Measurements from ENCODE around the gene GRIN3B. TPM values are rescaled to one million over a fixed set of nuclear protein-coding genes. Genes with fewer than 3 reads are reported as not detected.

GRIN3B gene
- total RNA-seq, 4 donors from 2014 or later = not detected

DNA sequence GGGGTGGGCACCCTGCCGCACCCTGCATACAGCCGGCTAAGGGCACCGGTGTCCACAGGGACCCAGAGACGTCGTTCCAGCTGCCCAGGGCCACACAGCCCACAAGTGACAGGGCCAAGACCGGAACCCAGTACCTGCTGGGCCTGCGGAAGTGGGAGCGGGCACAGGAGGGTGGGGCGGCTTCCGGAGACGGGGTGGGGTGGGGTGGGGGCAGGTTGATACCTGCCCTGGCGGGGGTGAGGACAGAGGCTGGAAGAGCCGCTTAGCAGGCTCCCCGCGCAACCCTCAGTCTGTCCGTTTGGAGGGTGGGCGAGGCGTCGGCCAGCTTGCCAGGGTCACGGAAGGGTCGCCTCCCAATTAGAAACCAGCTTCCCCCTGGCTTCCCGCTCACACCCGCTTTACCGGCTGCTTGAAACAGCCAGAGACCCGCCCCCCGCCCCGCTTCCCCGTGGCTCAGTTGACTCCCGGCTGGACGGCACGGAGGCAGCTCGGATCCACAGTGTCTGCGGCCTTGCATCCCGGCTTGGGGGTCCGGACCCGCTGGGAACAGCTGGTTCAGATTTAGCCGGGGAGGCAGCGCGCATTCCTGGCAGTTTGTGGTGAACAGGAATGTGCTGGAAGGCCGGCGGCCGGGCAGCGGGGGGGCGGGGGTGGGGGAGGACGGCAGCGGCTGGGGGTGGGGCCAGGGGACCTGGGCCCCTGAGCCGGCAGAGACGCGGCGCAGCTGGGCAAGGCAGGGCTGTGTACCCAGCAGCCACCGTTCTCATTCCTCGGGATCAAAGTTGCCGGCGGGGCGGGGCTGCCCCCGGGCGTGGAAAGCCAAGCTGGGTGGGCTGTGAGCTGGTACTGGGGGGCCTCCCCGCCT lies 28.1 kb downstream of the GRIN3B start:
- peak; percentile 61 for ATAC-seq
- H3K27ac ChIP-seq = peak overlapping the region; percentile 96 to 99 (median 98)
- 4% methylated on average over 9 of the region's 58 CpGs; no CpG with 5 or more reads in 1 of the 2 donors for WGBS, 2 donors (ENCODE audit: low coverage in 1 of 2)
- H3K4me1 ChIP-seq = peaks cover 0 to 61% (median 12%) of the 10 kb centered on the region in 3 donors
- peak overlapping the region; percentile 82 to 95 for H3K4me3 ChIP-seq
- H3K9me3 ChIP-seq = no peaks in the 10 kb centered on the region
- H3K27me3 ChIP-seq = peaks cover 4% of the 10 kb centered on the region
- peaks cover 0 to 26% of the 10 kb centered on the region in 2 donors for H3K36me3 ChIP-seq
- TF ChIP-seq POLR2AphosphoS5 (IDR thresholded peaks at IDR 0.05) = peak; percentile 61
- TF ChIP-seq, protein P1, sequence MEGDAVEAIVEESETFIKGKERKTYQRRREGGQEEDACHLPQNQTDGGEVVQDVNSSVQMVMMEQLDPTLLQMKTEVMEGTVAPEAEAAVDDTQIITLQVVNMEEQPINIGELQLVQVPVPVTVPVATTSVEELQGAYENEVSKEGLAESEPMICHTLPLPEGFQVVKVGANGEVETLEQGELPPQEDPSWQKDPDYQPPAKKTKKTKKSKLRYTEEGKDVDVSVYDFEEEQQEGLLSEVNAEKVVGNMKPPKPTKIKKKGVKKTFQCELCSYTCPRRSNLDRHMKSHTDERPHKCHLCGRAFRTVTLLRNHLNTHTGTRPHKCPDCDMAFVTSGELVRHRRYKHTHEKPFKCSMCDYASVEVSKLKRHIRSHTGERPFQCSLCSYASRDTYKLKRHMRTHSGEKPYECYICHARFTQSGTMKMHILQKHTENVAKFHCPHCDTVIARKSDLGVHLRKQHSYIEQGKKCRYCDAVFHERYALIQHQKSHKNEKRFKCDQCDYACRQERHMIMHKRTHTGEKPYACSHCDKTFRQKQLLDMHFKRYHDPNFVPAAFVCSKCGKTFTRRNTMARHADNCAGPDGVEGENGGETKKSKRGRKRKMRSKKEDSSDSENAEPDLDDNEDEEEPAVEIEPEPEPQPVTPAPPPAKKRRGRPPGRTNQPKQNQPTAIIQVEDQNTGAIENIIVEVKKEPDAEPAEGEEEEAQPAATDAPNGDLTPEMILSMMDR (IDR thresholded peaks at IDR 0.05) = no peak

- Histone ChIP-seq H3K27ac (no peak overlapping the region), H3K4me3 (no peak overlapping the region), H3K4me1 (peaks cover 0 to 37% (median 12%) of the 10 kb centered on the region in 3 donors), H3K27me3 (peaks cover 4% of the 10 kb centered on the region), H3K9me3 (no peaks in the 10 kb centered on the region), H3K36me3 (peaks cover 0 to 52% of the 10 kb centered on the region in 2 donors)
- ATAC-seq = no peak
- 80 to 82% methylated on average over 1 to 18 of the region's 20 CpGs for WGBS, 2 donors (ENCODE audit: low coverage in 1 of 2)
- no peak for TF ChIP-seq POLR2AphosphoS5 (IDR thresholded peaks at IDR 0.05)
- no peak for TF ChIP-seq EP300 (IDR thresholded peaks at IDR 0.05)
- TF ChIP-seq, protein P1 (IDR thresholded peaks at IDR 0.05) = no peak
- TF ChIP-seq POLR2A (IDR thresholded peaks at IDR 0.05) = no peak
Observed at GRCh38 chr19:1032264-1032867, 32.1 kb downstream of the GRIN3B start.

- Histone ChIP-seq H3K36me3 (peaks cover 0 to 55% of the 10 kb centered on the region in 2 donors), H3K9me3 (no peaks in the 10 kb centered on the region), H3K27ac (no peak overlapping the region), H3K4me3 (no peak overlapping the region), H3K27me3 (no peaks in the 10 kb centered on the region), H3K4me1 (peaks cover 0 to 30% (median 11%) of the 10 kb centered on the region in 3 donors)
- ATAC-seq = no peak
- TF ChIP-seq, protein P1 (IDR thresholded peaks at IDR 0.05) = no peak
- TF ChIP-seq EP300 (IDR thresholded peaks at IDR 0.05) (no peak), POLR2AphosphoS5 (IDR thresholded peaks at IDR 0.05) (no peak), POLR2A (IDR thresholded peaks at IDR 0.05) (no peak)
- 80 to 94% methylated on average over 3 to 10 of the region's 29 CpGs for WGBS, 2 donors (ENCODE audit: low coverage in 1 of 2)
Observed at GRCh38 chr19:1035998-1036621, 35.9 kb downstream of the GRIN3B start.

- Histone ChIP-seq H3K9me3 (no peaks in the 10 kb centered on the region), H3K4me3 (no peak overlapping the region), H3K36me3 (peaks cover 0 to 42% of the 10 kb centered on the region in 2 donors), H3K4me1 (peaks cover 0 to 45% (median 20%) of the 10 kb centered on the region in 3 donors), H3K27ac (peak overlapping the region in 3 of 4 donors; percentile 54 to 71 (median 70)), H3K27me3 (peaks cover 6% of the 10 kb centered on the region)
- ATAC-seq = no peak
- WGBS, 2 donors (ENCODE audit: low coverage in 1 of 2) = 55 to 72% methylated on average over 4 to 15 of the region's 22 CpGs
- TF ChIP-seq EP300 (IDR thresholded peaks at IDR 0.05) = no peak
Observed at GRCh38 chr19:1037621-1038064, 37.4 kb downstream of the GRIN3B start.

- WGBS, 2 donors (ENCODE audit: low coverage in 1 of 2) = 68% methylated on average over 7 to 15 of the region's 22 CpGs
- H3K27ac ChIP-seq = peak overlapping the region in 3 of 4 donors; percentile 48 to 71 (median 70)
- H3K27me3 ChIP-seq = peaks cover 6% of the 10 kb centered on the region
- H3K4me1 ChIP-seq = peaks cover 0 to 52% (median 20%) of the 10 kb centered on the region in 3 donors
- H3K36me3 ChIP-seq = peaks cover 0 to 33% of the 10 kb centered on the region in 2 donors
- no peaks in the 10 kb centered on the region for H3K9me3 ChIP-seq
- TF ChIP-seq EP300 (IDR thresholded peaks at IDR 0.05) = no peak
- TF ChIP-seq POLR2AphosphoS5 (IDR thresholded peaks at IDR 0.05) = no peak
- TF ChIP-seq POLR2A (IDR thresholded peaks at IDR 0.05) = no peak
- TF ChIP-seq, protein P1 (IDR thresholded peaks at IDR 0.05) = no peak
- no peak for ATAC-seq
- H3K4me3 ChIP-seq = peak overlapping the region in 1 of 2 donors; percentile 55
Observed at GRCh38 chr19:1038978-1039645, 38.9 kb downstream of the GRIN3B start.
